Ishikawa (cell line): ENCODE data around the gene PLPP7.

ENCODE experiments used
- CEBPB ChIP-seq: IDR thresholded peaks from 2 replicates; pipeline ENCODE4 v1.6.1; 2012
- CREB1 ChIP-seq: IDR thresholded peaks from 2 replicates; pipeline ENCODE4 v1.6.1; 2012; ENCODE audit warnings: low read depth
- EGR1 ChIP-seq: IDR thresholded peaks from 2 replicates; pipeline ENCODE4 v1.6.1; 2012
- EP300 ChIP-seq: IDR thresholded peaks from 2 replicates; pipeline ENCODE4 v1.6.1; 2012; ENCODE audit warnings: borderline replicate concordance
- FOXM1 ChIP-seq: IDR thresholded peaks from 2 replicates; pipeline ENCODE4 v1.6.1; 2012; ENCODE audit warnings: low read depth, borderline replicate concordance
- NFIC ChIP-seq: IDR thresholded peaks from 2 replicates; pipeline ENCODE4 v1.6.1; 2012
- RAD21 ChIP-seq: IDR thresholded peaks from 2 replicates; pipeline ENCODE4 v1.6.1; 2012; ENCODE audit warnings: low read depth
- TAF1 ChIP-seq: IDR thresholded peaks from 2 replicates; pipeline ENCODE4 v1.6.1; 2012; ENCODE audit warnings: low read depth, mild to moderate bottlenecking
- TCF12 ChIP-seq: IDR thresholded peaks from 2 replicates; pipeline ENCODE4 v1.6.1; 2012; ENCODE audit warnings: low read depth
- TEAD4 ChIP-seq: IDR thresholded peaks from 2 replicates; pipeline ENCODE4 v1.6.1; 2012
- YY1 ChIP-seq: IDR thresholded peaks from 2 replicates; pipeline ENCODE4 v1.6.1; 2012; ENCODE audit warnings: low read depth
- ZBTB7A ChIP-seq: IDR thresholded peaks from 2 replicates; pipeline ENCODE4 v1.6.1; 2012; ENCODE audit warnings: low read depth
- TF ChIP-seq, protein P1 (sequence below): IDR thresholded peaks from 2 replicates; pipeline ENCODE4 v1.6.1; 2012
- TF ChIP-seq, protein P2 (sequence below): IDR thresholded peaks from 2 replicates; pipeline ENCODE4 v1.6.1; 2012; ENCODE audit warnings: low read depth, mild to moderate bottlenecking
- TF ChIP-seq, protein P3 (sequence below): IDR thresholded peaks from 2 replicates; pipeline ENCODE4 v1.6.1; 2012

PLPP7 gene

DNA sequence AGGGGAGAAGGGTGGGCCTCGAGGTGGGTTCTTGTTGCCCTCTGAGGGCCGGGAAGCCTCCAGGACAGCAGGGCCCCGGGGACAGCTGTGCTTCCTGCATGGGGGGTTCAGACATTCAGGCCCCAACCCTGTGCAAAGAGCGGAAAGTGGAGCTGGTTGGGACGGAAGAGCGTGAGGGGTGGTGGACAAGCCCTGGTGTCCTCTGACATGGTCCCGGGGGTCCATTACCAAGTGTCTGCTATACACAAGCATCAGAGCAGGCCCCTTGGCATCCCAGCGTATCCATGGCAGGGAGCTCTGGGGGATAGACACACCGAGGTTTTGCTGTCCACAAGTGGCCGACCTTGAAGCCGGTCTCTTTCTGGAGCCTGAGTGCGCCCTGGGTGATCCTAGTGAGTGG is 9.3 kb downstream of the PLPP7 start:
- TF ChIP-seq TAF1 = no peak
- TF ChIP-seq FOXM1 = no peak

DNA sequence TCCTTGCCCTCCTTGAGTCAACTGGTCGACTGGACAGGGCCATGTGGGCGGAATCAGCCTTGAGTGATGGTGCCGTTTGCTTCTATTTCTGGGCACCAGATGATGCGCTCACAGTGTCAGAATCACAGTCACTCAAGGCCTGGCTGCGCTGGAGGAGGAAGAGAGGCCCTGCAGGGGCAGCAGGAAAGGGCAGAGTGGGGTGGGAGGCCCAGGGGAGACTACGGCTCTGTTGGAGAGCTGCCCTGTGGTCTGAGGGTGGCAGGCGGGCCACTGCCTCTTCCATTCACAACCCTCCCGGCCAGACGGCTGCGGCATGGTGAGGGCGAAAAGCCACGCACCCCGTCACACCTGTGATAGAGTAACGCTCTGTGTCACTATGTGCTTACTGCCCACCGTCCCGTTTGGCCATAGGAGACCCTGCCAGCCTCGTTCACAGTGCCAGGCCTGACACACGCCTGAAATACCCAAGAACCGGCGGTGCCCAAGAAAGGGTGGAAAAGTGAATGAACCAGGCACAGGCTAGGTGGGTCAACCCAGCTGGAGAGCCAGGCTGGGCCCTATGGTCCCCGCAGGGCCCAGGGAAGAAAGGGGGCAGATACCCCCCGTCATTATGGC is 9.9 kb downstream of the PLPP7 start:
- TF ChIP-seq YY1 = no peak
- TF ChIP-seq, protein P1, sequence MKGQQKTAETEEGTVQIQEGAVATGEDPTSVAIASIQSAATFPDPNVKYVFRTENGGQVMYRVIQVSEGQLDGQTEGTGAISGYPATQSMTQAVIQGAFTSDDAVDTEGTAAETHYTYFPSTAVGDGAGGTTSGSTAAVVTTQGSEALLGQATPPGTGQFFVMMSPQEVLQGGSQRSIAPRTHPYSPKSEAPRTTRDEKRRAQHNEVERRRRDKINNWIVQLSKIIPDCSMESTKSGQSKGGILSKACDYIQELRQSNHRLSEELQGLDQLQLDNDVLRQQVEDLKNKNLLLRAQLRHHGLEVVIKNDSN = no peak
- TF ChIP-seq TCF12 = no peak
- no peak for TF ChIP-seq ZBTB7A
- no peak for TF ChIP-seq RAD21
- no peak for TF ChIP-seq CREB1
- TF ChIP-seq, protein P2, sequence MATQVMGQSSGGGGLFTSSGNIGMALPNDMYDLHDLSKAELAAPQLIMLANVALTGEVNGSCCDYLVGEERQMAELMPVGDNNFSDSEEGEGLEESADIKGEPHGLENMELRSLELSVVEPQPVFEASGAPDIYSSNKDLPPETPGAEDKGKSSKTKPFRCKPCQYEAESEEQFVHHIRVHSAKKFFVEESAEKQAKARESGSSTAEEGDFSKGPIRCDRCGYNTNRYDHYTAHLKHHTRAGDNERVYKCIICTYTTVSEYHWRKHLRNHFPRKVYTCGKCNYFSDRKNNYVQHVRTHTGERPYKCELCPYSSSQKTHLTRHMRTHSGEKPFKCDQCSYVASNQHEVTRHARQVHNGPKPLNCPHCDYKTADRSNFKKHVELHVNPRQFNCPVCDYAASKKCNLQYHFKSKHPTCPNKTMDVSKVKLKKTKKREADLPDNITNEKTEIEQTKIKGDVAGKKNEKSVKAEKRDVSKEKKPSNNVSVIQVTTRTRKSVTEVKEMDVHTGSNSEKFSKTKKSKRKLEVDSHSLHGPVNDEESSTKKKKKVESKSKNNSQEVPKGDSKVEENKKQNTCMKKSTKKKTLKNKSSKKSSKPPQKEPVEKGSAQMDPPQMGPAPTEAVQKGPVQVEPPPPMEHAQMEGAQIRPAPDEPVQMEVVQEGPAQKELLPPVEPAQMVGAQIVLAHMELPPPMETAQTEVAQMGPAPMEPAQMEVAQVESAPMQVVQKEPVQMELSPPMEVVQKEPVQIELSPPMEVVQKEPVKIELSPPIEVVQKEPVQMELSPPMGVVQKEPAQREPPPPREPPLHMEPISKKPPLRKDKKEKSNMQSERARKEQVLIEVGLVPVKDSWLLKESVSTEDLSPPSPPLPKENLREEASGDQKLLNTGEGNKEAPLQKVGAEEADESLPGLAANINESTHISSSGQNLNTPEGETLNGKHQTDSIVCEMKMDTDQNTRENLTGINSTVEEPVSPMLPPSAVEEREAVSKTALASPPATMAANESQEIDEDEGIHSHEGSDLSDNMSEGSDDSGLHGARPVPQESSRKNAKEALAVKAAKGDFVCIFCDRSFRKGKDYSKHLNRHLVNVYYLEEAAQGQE = no peak
- TF ChIP-seq FOXM1 = no peak
- no peak for TF ChIP-seq TEAD4
- TF ChIP-seq TAF1 = no peak
- no peak for TF ChIP-seq EGR1
- no peak for TF ChIP-seq NFIC
- TF ChIP-seq, protein P3, sequence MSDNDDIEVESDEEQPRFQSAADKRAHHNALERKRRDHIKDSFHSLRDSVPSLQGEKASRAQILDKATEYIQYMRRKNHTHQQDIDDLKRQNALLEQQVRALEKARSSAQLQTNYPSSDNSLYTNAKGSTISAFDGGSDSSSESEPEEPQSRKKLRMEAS = no peak
- no peak for TF ChIP-seq CEBPB
- TF ChIP-seq EP300 = no peak

DNA sequence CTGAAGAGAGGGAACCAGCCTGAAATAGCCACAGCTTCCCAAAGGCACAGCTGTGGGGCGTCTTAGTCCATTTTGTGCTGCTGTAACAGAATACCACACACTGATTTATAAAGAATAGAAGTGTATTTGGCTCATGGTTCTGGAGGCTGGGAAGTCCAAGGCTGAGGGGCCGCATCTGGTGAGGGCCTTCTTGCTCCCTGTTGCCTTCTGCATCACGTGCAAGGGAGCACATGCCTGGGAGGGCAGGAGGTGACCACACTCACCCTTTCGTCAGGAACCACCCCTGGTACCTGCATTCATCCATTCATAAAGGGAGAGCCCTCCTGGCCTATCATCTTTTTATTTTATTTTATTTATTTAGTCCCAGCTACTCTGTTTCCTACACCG is 10.4 kb downstream of the PLPP7 start:
- no peak for TF ChIP-seq RAD21
- TF ChIP-seq CREB1 = no peak
- no peak for TF ChIP-seq NFIC
- no peak for TF ChIP-seq TCF12
- TF ChIP-seq EP300 = no peak
- no peak for TF ChIP-seq ZBTB7A
- TF ChIP-seq EGR1 = no peak
- no peak for TF ChIP-seq TEAD4
- no peak for TF ChIP-seq TAF1
- TF ChIP-seq YY1 = no peak

DNA sequence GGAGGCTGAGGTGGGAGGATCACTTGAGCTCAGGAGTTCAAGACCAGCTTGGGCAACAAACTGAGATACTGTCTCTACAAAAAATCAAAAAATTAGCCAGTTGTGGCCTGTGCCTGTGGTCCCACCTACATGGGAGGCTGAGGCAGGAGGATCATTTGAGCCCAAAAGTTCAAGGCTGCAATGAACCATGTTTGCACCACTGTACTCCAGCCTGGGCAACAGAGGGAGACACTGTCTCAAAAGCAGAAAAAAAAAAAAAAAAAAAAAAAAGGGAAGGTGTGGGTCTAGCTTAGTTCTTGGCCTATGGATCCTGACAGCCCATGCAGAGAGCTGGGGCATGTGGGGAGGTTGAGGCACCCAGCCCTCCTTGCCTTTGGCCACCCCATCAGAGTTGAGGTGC is 10.9 kb downstream of the PLPP7 start:
- TF ChIP-seq, protein P3 = no peak
- TF ChIP-seq NFIC (no peak), FOXM1 (no peak), EGR1 (no peak), EP300 (no peak), CEBPB (no peak), TCF12 (no peak), TEAD4 (no peak), YY1 (no peak), CREB1 (no peak), ZBTB7A (no peak), RAD21 (no peak)
- TF ChIP-seq, protein P2 = no peak
- TF ChIP-seq, protein P1 = no peak

DNA sequence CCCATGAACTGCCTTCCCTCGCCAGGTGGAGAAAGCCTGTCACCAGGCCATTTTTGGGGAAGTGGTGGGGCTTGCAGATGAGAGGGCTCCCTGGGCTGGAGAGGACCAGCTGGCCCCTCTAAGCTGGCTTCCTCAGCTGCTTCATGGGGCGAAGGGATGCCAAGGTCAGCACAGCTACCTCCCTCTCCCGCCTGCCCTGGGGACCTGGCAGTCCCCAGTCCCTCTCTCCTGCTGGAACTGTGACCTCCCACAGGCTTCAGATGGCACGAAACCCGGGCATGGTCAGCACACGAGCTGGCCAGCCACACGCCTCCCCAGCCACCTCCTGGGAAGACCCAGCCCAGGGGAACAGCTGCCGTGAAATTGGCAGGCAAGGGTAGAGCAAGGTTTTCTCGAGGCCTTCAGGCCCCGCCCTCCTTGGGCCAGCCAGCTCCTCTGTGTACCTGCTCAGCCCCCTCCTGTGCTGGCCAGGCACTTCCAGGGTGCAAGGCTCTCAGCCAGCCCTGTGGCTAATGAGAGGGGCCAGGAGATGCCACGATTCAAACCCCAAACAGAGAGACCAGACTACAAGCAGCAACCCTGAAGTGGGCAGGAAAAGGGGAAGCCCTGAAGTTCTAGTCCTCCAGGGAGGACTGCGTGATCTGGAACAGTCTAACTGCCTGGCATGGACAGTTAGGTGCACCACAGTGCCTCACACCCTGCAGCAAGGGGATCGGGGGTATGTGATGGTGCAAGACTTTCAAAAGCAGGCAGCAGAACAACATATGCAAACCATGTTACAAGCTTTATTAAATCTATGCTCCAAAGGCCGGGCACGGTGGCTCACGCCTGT is 12.9 kb downstream of the PLPP7 start:
- TF ChIP-seq TEAD4 = no peak
- TF ChIP-seq, protein P3 = no peak
- no peak for TF ChIP-seq FOXM1
- no peak for TF ChIP-seq YY1
- TF ChIP-seq, protein P2 = no peak
- no peak for TF ChIP-seq EP300
- no peak for TF ChIP-seq TAF1
- no peak for TF ChIP-seq CEBPB
- no peak for TF ChIP-seq NFIC
- no peak for TF ChIP-seq ZBTB7A
- TF ChIP-seq TCF12 = no peak
- no peak for TF ChIP-seq EGR1
- TF ChIP-seq RAD21 = no peak
- TF ChIP-seq, protein P1 = no peak
- no peak for TF ChIP-seq CREB1
